Stimulated activated CD4-positive, alpha-beta T cell treated with anti-CD3 and anti-CD28 coated beads, Interleukin-2, amount 100 ng/mL, for 24 hours (primary cell): ENCODE results near the gene SPC24.

Experiments
- DNase-seq, 2 donors: peaks; one replicate each; pipeline ENCODE4 v3.0.0-alpha.2; 2020

The SPC24 gene, protein sequence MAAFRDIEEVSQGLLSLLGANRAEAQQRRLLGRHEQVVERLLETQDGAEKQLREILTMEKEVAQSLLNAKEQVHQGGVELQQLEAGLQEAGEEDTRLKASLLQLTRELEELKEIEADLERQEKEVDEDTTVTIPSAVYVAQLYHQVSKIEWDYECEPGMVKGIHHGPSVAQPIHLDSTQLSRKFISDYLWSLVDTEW

DNA sequence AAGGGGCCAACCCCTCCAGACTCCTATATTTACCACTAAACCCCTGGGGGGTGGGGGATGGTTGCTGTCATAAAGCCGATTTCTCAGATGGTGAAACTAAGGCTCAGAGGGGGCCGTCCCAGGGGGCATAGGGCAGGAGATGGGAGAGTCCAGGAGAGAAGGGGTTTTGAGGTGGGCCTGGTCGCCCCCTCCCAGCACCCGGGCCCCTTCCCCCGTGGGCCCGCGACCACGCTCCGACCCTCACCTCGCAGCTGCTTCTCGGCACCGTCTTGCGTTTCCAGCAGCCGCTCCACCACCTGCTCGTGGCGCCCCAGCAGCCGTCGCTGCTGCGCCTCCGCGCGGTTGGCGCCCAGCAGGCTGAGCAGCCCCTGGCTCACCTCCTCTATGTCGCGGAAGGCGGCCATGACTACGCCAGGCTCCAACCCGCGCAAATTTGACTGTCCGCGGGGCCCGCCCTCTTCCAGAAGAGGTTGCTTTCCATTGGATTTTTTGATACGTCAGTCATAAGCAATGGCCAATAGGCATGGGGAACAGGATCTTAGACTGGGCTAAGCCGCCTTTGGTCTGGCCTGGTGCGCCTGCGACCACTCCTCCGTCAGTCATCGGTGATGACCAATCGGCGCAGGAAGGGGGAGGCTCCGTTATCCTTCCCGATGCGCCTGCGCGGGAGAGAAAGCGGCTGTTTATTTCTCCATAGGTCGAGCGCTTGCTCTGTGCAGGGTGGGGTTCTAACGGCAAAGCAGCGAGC, at the start of gene SPC24:
Gene SPC24, minus strand, starts transcription at position 410 of the 748 bp plus-strand sequence. Its CDS starts 6 bp downstream, at position 404.
- DNase-seq = peak; percentile 90 to 92

DNA sequence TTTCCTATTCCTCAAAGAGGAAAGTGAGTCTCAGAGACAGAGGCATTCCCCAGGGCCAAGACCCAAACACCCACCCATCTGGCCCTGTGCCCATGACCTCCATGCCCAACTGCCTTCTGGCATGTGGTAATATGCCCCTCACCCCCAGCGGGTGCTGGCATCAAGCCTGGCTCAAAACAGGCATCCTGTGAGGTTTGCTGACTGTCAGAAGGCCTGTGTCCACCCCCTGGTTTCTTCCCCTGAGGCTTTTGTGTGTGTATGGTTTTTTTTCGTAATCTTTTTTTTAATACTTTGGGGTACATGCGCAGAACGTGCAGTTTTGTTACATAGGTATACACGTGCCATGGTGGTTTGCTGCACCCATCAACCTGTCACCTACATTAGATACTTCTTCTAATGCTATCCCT, 49.4 kb upstream of the SPC24 start:
- DNase-seq = no peak

DNA sequence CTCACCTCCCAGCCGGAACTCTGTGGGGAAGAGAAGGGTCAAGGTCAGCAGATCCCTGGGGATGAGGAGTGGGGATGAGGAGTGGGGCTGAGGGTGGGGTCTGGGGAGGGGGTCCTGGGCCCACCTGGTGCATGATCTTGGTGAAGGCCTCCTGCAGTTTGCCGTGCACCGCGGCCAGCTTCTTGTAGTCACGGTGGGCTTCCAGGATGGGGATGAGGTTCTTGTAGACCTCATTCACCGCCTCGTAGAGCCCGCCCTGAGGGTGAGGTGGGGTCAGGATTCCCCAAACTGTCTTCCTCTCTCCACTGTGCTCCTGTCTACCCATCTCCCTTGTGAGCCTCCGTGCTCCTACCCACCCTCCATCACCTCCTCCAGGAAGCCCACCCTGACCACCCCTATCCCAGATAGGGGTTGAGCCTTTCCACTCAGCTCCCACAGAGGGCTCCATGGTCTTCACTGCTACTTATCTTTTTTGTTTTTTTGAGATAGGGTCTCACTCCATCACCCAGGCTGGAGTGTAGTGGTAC, 48.6 kb upstream of the SPC24 start:
- no peak for DNase-seq

DNA sequence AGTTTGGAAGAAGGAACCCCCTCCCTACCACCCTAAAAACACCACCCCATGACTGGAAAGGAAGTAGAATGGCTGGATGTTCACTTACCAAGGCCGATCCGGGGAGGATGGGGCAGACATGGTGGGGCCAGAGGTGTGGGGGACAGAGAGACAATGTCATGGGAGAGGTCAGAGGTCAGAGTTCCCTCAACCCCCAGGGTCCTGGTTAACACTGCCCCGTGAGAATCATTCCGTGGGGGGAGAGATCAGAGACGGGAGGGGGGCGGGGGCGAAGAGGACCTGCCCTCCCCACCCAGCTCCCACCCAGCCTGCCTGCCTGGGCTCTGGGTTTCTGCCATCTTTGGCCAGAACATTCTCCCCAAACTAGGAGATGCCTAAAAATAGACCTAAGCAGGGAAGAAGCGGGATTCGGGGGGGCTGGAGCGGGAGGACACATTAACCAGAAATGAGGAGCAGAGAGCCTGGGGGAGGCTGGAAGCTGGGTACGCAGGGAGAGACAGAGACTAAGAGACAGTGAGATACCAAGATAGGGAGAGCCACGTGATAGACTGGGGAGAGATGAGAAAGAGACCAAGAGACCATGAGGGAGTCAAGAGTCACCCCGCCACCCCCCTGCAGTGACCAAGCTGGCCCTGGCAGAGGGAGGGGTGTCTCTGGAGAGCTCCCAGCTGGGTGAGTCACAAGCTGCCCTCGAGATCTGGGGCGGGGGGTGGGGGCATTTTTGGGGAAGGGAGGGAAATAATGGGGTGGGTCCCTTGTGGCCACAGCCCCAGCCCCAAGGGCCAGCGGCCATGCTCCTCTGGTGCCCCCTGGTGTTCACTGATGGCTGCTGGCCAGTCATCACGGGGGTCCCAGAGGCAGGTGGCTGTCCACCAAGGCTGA, 47.9 kb upstream of the SPC24 start:
- DNase-seq = peak; percentile 54 to 63

DNA sequence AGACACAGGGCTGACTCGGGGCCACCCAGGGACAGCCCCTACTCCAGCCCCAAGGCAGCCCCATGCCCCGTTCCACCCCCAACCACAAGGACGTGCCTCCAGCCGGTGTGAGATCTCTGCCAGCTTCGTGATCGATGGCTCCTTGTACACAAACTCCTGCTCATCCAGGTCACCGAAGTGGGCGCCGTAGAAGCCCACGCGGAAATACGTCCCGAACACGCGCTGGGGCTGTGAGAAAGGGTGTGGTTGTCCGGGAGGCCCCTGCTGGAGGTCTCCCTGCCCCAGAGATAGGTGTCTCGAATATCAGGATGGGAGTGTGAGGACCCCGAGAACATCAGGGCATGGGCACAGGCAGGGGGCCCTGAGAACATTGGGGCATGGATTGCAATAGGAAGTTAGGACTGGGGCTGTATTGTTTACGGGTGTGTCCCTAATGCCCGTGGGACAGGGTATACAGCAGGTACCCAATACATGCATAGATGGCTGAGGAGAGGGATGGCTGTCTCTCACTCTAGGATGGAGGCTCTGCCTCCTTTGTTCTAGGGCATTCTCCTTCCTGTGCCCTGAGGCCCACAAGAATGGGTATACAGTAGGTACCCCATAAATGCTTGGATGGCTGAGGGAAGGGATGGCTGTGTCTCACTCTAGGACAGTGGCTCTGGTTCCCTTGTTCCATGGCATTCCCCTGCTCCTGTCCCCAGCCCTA, 47.1 kb upstream of the SPC24 start:
- no peak for DNase-seq

DNA sequence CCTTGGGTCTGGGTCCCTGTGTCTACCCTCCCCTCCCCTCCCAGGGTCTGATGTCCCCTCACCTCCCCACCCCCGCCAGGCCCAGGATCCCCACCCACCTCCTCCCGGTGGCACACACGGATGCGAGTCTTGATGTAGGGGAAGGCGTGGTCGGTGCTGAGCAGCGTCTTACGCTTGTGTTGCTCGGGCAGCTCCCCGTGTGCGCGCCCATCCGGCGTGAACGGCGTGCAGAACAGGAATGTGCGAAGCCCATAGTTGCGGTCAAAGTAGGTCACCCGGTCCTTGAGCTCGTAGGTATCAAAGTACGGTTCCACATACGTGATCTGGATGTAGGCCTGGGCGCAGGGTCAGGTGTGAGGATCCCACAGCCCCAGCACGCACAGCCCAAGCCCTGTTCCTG, 46.2 kb upstream of the SPC24 start:
- DNase-seq = no peak

DNA sequence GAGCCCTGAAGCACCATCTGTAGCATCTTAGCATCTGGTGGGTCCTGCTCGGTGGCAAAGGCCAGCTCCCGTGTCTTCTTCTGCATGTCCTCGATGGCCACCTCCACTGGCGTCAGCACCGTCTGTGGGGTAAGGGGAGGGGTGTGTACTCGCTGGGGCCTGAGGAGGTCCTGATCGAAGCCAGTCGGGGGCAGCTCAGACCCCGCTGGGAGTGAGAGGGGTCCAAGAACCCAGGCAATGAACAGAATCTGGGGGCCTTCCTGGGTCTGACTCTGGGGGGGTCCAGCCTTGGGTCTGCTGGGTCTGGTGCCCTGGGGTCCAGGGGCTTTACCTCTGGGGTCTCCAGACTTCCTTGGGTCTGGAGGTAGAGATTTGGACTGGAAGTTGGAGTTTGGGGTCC, 45.3 kb upstream of the SPC24 start:
- DNase-seq = no peak

DNA sequence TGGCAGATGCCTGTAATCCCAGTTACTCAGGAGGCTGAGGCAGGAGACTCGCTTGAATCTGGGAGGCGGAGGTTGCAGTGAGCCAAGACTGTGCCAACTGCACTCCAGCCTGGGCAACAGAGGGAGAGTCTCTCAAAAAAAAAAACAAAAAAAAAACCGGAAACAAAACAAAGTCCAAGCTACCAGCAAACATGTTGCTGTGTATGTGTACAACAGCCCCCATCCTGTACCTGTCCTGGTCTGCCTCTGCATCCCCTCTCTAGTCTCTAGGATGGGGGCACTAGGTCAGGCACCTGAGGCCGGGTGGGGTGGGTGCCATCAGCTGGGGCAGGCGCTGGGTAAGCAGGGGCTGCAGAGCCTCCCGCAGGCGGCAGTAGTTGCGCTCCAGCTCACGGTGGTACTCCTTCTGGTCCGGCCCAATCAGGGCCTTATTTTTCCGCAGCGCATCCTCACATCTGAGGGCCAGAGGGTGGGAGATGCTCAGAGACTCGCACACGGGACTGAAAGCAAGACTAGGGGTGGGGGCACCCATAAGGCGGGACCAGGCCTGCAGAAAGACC, 44.5 kb upstream of the SPC24 start:
- no peak for DNase-seq

DNA sequence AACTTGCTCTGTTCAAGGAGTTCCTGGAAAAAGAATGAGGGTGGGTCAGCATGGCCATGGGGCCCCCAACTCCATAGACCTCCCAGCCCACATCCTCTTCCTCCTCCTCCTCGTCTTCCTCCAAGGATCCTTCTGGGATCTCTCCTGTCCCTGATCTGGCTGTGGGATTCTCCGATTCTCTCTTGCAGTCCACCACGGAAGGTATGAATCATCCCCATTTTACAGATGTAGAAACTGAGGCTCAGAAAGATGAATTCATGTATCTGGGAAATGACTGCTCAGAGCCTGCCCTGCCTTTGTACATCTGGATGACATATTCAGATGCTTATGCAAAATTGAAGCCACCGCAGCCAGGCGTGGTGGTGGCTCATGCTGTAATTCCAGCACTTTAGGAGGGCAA, 43.9 kb upstream of the SPC24 start:
- no peak for DNase-seq

DNA sequence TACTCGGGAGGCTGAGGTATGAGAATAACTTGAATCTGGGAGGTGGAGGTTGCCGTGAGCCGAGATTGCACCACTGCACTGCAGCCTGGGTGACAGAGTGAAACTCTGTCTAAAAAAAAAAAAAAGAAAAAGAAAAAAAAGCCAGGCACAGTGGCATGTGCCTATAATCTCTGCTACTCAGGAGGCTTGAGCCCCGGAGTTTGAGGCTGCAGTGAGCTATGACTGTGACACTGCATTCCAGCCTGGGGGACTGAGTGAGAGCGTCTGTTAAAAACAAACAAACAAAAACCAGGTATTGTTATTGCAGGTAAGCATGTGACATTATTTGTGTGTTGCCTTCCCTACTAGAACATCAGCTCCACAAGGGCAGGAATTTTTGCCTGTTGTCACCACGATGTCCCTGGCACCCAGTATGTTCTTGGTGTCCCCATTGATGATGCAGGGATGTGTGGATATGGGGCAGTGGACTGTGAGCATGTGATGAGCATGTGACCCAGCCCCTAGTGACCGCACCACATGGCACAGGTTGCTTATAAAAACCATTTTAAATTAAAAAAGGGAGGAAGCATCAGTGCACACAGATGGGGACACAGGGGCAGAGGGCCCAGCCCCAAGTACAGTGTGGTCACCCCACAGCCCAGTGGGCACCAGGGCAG, 43.3 kb upstream of the SPC24 start:
- no peak for DNase-seq

DNA sequence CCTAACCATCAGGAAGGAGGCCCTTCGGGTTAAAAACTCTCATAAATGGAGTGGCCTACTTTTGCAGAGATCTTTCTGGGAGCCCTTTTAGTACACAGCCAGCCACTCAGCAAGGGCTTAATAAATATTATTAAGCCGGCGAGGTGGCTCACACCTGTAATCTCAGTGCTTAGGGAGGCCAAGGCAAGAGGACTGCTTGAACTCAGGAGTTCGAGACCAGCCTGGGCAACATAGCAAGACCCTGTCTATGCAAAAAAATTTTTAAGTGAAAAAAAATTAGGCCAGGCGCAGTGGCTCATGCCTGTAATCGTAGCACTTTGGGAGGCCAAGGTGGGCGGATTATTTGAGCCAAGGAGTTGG, 42.6 kb upstream of the SPC24 start:
- DNase-seq = no peak

DNA sequence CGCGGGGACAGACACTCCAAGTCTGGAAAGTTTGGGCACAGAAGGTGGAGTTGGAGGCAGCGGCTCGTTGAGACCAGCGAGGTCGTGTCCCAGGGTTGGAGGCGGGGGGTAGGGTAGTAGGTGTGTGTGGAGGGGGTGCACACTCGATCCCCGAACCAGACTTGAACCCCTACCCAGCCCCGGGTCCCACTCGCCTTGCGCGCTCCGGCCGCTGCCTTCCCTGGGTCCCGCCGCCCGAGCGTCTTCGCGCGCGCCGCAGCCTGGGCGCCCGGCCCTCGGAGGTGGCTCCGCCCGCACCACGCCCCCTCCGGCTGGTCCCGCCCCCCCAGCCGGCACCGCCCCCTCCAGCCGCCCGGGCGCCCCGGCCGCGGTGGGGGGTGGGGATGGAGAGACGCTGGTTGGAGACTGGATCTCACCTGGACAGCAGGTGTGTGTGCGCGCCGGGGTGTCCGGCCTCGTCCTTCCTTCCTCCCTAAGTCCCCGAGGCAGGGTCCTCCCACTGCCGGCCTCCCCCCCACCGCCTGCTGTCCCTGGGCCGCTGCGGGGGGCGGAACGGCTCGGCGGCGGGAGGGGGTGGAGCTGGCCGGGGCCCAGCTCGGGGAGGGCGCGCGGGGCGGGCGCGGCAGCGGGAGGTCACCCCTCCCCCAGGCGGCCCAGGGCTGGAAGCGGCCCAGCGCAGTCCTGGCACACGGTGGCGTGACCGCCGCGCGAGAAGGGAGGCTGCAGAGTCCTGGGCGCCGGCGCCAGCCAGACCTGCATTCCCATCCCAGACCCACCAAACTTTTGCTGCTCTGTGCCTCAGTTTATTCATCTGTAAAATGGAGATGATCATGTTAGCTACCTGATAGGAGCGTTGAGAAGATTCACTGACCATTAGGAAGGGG, 42.0 kb upstream of the SPC24 start, which contains the start of gene KANK2:
Gene KANK2, minus strand, starts transcription at position 255 of the 884 bp plus-strand sequence. CDS start 3,034 bp downstream, outside the sequence.
- peak; percentile 80 to 81 for DNase-seq

DNA sequence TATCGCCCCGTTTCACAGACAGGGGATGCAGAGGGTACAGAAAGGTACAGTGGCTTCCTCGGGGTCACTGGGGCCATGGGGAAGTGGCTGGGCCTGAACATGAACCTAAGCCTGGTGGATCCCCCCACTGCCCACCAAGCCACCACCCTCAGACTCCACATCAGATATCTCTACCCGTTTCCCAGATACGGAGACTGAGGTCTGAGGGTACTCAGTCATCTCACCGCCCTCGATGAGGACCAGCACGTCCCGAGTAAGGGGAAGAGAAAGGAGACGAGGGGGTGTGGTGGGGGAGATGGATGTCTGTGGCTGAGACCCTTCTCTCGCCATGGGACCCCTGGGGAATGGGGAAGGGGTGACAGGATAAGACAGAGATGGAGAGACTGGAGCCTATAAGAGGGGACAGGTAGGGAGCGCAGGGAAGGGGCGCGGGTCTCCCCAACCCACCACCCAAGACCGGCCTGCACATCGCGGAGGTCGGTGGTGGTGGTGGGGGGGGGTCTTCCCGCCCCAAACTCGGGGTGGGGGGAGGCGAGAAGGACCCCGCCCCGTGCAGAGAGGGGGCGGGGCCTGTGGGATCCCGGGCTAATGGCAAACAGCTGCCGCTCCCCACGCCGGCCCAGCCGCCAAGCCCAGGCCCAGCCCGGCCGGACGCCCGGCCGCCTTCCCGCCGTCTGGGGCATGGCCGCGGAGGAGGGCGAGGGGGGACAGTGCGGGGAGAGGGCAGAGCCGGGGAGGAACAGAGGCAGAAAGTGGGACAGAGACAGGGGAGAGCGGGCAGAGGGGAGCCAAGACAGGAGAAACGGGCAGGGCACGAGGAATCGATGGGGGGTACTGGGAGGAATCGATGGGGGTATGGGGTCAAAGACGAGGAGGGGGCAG, 41.1 kb upstream of the SPC24 start:
- no peak for DNase-seq

DNA sequence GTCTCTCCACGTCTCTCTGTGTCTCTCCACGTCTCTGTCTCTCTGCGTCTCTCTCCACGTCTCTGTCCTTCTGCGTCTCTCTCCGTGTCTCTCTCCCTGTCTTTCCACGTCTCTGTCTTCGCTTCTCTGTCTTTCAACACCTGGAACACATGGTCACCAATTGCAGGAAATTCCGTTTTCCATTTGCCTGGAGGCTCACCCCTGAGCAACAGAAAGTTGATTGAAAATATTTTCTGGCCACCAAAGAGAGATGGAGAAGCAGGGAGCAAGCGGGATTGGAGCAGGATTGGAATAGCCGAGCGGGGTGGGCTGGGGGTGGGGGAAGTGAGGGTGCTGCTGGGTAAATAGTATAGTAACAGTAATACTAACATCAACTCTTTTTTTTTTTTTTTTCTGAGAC, 40.1 kb upstream of the SPC24 start:
- no peak for DNase-seq

DNA sequence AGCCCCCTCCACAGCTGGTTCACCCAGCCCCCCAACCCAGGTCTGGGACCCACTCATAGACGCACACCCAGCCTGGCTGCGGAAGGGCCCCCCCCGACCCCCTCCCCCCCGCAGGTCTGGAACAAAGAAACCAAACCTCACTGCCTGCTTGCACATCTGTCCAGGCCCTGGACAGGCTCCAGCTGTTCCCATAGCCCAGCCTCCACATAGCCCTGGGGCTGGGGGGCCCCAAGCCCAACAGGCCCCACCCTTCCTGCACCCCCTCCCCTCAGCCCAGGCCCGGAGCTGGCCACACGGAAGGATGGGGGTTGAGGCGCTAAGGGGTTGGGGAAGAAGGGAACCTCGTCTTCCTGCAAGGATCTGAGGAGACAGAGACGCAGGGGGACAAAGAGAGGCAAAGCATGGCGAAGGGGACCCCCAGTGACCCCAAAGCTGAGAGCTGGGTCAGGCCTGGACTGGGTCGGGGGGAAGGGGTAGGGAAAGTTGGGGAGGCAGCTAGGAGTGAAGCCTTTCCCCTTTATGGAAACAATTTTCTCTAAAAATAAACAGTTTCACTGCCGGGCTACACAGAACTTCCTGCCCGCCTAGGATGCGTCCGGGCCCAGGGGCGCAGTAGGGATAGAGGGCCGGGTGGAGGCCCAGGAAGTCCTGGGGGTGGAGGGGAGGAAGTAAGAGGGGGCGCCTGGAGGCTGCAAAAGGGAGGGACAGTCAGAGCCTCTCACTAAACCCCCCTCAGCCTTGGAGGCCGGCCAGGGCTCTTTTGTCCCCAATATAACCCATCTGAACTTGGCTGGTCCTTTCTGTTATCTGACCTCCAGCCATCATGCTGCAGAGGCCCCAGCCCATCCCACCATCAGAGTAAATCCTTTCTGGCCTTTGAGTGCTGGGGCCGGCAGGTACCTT, 39.3 kb upstream of the SPC24 start:
- no peak for DNase-seq

DNA sequence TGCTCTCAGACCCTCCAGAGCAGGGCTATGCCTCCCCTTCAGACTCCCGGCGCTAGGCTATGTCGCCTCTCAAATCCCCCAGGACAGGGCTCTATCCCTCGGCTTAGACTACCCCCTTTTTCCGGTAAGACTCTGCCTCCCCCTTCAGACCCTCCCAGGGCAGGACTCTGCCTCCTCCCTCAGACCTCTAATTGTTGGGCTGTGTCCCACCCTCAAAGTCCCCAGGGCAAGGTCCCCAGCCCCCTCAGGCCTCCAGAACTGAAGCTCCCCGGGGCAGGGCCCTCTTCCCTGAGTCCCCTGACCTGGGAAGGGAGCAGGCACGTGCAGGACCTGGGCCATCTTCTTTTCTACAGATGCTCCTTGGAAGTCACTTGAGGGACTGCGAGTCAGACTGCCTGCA, 38.6 kb upstream of the SPC24 start:
- no peak for DNase-seq

DNA sequence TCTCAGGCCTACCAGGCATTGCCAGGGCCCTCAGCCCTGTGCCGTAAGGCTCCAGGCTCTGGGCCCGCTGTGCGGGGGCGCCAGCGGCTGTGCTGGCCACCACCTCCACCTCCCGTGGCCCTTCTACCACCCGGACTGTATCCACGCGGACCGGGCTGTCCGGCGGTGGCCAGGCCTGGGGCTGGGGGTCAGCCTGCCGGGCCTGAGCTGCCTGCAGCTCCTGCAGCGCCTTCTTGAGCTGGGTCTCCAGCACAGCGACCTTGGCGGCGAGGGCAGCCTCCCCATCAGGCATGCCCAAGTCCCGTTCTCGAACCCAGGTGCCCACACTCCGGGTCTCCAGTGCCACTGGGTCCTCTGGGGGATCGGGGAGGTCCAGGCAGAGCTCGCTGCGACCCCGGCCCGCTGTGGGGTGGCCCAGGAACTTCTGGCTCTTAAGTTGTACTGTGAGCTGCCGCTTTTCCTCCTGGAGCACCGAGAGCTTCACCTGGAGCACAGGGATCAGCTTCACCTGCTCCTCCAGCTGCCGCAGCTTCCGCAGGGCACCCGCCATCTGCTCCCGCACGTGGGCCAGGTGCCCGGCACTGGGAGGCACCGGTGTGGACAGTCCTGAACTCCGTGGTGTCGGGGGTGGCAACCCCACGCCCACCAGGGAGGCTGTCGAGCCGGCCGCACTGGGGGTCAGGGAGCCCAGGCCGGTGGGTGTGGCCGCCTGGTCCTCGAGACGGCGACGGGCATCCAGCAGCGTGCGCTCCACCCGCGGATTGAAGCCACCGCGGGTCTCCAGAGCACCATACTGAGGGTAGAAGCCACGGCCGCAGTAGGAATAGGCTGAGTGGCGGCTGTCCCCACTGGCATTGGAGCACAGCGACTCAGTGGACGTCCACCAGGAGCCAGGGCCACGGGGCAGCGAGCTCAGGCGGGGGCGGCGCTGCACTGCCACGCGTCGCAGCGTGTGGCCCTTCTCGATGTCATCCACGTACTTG, 37.7 kb upstream of the SPC24 start:
- DNase-seq = no peak
